GM12801 (cell line): ENCODE results near the gene GALNT9.

Experiments
- TF ChIP-seq, protein P1 (sequence below): IDR thresholded peaks from one replicate; pipeline ENCODE4 v1.5.1; 2011; ENCODE audit warnings: control low read depth; ENCODE audit not compliant: insufficient read length; ENCODE audit errors: extremely low read depth

GALNT9 gene

DNA sequence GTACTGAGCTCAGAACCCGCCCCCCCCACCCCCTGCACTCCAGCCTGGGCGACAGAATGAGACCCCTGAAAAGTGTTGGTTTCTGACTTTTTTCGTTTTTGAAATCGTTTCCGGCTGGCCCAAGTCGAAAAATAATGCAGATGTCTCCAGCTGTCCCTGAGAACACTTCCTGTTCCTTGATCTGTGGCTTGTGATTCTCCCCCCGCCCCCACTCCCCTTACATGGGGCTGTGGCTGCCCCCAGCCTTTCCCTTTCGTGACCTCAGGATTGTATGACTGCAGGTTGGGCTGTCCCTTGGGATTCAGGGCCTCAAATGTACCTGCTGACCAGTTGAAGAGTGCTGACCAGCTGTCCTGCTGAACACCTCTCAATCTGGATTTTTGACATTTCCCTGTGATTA is 151.1 kb downstream of the GALNT9 start:
- TF ChIP-seq, protein P1, sequence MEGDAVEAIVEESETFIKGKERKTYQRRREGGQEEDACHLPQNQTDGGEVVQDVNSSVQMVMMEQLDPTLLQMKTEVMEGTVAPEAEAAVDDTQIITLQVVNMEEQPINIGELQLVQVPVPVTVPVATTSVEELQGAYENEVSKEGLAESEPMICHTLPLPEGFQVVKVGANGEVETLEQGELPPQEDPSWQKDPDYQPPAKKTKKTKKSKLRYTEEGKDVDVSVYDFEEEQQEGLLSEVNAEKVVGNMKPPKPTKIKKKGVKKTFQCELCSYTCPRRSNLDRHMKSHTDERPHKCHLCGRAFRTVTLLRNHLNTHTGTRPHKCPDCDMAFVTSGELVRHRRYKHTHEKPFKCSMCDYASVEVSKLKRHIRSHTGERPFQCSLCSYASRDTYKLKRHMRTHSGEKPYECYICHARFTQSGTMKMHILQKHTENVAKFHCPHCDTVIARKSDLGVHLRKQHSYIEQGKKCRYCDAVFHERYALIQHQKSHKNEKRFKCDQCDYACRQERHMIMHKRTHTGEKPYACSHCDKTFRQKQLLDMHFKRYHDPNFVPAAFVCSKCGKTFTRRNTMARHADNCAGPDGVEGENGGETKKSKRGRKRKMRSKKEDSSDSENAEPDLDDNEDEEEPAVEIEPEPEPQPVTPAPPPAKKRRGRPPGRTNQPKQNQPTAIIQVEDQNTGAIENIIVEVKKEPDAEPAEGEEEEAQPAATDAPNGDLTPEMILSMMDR: no peak

- TF ChIP-seq, protein P1: no peak
These were observed 152.4 kb downstream of the GALNT9 start for GRCh38 chr12:132176920-132177551.

DNA sequence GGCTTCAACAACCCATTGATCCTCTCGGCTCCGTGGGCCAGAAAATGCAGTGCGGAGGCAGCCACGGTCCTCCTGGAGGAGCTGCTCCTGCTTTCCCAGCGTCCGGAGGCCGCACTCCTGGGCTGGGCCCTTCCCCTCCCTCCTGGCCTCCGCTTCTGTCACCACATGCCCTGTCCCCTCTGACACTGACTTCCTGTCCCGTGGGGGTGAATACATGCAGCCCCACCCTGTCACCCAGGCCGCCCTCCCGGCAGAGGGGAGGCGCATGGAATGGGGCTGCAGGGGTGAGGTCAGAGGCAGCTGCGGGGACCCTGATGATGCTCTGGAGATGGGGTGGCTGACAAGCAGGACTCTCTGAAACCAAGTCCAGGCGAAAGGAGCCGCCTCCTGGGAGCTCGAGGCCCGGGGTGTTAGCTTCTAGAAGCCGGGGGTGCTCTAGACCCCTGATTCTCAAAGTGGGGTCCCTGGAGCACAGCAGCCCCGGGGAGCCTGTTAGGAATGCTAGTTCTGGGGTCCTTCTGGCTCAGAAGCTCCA is 152.9 kb downstream of the GALNT9 start:
- TF ChIP-seq, protein P1: no peak

- TF ChIP-seq, protein P1: no peak
These were observed 153.6 kb downstream of the GALNT9 start for GRCh38 chr12:132175496-132176384.

- TF ChIP-seq, protein P1: no peak
These were observed 154.4 kb downstream of the GALNT9 start for GRCh38 chr12:132174839-132175490.

GRCh38 chr12:132174015-132174838 is 155.2 kb downstream of the GALNT9 start:
- TF ChIP-seq, protein P1: no peak
